Measurements from ENCODE around the gene SAMD5. TPM values are rescaled to one million over a fixed set of nuclear protein-coding genes. Genes with fewer than 3 reads are reported as not detected.
A peak's percentile ranks its signal among the peaks of the same experiment; 100 is the strongest.
"Not testable (repeated sequence)": the region's sequence is repeated elsewhere in the genome, so short reads cannot be mapped to it uniquely, and the experiment has no call there.

Gene SAMD5
- total RNA-seq, 2 donors from 2014 or later: 1.1 to 1.4 TPM

DNA sequence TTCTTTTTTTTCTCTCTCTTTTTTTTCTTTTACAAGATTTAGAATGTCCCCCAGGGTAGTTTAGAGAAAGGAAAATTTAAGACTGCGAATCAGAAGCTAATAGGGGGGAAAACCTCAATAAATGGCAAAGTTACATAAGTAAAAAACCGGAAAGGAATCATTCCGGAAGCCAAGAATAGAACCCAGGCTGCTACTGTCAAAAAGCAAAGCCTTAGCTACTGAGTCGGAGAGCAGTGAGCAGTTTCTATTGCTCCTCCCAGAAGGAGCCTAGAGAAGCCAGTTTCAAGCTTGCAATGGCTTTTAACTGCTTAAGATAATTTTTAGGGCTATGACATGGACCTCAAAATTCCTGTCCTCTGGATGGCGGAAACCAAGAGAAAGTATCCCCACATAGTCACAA lies 31.6 kb downstream of the SAMD5 start:
- Histone ChIP-seq H3K36me3 (no peaks in the 10 kb centered on the region), H3K4me3 (no peak overlapping the region), H3K9me3 (peaks cover 0 to 6% of the 10 kb centered on the region in 2 donors), H3K27ac (no peak overlapping the region), H3K27me3 (no peaks in the 10 kb centered on the region), H3K4me1 (no peaks in the 10 kb centered on the region)
- no peak for DNase-seq (ENCODE audit: low spot score)
- TF ChIP-seq, protein P1, sequence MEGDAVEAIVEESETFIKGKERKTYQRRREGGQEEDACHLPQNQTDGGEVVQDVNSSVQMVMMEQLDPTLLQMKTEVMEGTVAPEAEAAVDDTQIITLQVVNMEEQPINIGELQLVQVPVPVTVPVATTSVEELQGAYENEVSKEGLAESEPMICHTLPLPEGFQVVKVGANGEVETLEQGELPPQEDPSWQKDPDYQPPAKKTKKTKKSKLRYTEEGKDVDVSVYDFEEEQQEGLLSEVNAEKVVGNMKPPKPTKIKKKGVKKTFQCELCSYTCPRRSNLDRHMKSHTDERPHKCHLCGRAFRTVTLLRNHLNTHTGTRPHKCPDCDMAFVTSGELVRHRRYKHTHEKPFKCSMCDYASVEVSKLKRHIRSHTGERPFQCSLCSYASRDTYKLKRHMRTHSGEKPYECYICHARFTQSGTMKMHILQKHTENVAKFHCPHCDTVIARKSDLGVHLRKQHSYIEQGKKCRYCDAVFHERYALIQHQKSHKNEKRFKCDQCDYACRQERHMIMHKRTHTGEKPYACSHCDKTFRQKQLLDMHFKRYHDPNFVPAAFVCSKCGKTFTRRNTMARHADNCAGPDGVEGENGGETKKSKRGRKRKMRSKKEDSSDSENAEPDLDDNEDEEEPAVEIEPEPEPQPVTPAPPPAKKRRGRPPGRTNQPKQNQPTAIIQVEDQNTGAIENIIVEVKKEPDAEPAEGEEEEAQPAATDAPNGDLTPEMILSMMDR (IDR thresholded peaks at IDR 0.05): no peak

DNA sequence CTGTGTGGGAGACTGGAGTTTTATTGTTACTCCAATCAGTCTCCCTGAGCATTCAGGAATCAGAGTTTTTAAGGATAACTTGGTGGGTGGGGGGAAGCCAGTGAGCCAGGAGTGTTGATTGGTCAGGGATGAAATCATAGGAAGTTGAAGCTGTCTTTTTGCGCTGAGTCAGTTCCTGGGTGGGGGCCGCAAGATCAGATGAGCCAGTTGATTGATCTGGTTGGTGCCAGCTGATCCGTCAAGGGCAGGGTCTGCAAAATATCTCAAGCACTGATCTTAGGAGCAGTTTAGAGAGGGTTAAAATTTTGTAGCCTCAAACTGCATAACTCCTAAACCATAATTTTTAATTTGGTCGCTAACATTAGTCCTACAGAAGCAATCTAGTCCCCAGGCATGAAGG lies 33.9 kb downstream of the SAMD5 start:
- H3K4me1 ChIP-seq; H3K4me3 ChIP-seq; DNase-seq (ENCODE audit: low spot score); H3K9me3 ChIP-seq; H3K27me3 ChIP-seq; H3K36me3 ChIP-seq; H3K27ac ChIP-seq: not testable (repeated sequence)

DNA sequence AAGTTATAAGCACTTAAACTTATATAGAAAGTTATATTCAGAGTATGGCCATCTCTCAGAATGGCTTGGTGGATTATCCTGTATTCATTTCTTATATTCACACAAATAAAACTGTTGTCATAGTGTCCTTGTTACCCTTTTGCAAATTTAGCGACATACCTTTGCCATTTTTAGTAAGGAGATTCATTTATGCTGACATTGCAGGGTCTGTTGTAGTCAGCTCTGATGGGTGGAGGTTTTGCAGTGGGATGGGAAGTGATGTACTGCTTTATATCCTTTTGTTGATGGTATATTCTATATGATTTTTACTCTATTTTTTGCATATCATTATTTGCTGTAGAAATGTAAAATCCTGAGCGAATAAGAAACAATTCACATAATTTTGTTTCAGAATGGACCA lies 35.9 kb downstream of the SAMD5 start:
- no peaks in the 10 kb centered on the region for H3K27me3 ChIP-seq

DNA sequence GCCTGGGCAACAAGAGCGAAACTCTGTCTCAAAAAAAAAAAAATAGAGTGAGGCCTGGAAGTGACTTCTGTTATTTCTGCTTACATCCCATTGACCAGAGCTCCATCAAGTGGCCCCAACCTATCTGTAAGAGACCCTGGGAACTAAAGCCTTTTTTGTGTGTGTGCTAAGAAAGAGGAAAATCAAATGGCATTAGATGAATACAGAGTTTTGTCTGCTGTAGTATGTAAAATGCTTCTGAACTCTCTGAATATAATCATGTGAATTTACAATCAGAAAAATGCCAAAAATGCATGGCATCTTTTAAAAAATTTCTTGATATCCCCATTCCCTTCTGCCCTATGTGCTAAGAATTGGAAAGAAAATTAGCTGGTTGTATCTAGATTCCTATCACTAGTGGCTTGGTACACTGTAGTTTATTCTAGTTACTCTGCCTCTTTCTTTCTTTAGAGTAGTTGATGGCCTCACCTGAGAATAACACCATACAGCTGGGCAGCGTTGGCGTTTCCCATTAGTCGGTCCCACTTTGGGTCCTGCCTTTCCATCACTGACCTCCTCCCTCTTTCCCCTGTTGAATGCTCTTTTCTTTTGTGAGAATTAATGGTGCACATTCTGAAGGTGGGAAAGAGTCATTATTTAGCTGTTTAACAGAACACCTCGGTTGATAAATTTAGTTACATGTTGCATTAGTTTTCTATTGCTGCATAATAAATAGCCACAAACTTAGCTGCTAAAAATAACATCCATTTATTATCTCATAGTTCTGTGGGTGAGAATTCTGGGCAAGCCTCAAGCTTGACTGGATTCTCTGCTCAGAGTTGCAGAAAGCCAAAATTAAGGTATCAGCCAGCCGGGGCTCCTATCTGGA lies 38.2 kb downstream of the SAMD5 start:
- no peak for DNase-seq (ENCODE audit: low spot score)
- Histone ChIP-seq H3K27ac (peak overlapping the region; percentile 39 to 57), H3K4me1 (peaks cover 0 to 10% of the 10 kb centered on the region in 2 donors), H3K36me3 (no peaks in the 10 kb centered on the region), H3K27me3 (no peaks in the 10 kb centered on the region), H3K9me3 (peaks cover 0 to 6% of the 10 kb centered on the region in 2 donors), H3K4me3 (peak overlapping the region in 1 of 2 donors; percentile 21)
- TF ChIP-seq, protein P1 (IDR thresholded peaks at IDR 0.05): no peak

More for the DNA sequence above, 35.9 kb downstream of the SAMD5 start:
- DNase-seq (ENCODE audit: low spot score): no peak
- peaks cover 0 to 4% of the 10 kb centered on the region in 2 donors for H3K4me1 ChIP-seq
- no peaks in the 10 kb centered on the region for H3K36me3 ChIP-seq
- no peak overlapping the region for H3K4me3 ChIP-seq
- H3K27ac ChIP-seq: no peak overlapping the region
- H3K9me3 ChIP-seq: peaks cover 0 to 6% of the 10 kb centered on the region in 2 donors
- TF ChIP-seq, protein P1 (IDR thresholded peaks at IDR 0.05): no peak

DNA sequence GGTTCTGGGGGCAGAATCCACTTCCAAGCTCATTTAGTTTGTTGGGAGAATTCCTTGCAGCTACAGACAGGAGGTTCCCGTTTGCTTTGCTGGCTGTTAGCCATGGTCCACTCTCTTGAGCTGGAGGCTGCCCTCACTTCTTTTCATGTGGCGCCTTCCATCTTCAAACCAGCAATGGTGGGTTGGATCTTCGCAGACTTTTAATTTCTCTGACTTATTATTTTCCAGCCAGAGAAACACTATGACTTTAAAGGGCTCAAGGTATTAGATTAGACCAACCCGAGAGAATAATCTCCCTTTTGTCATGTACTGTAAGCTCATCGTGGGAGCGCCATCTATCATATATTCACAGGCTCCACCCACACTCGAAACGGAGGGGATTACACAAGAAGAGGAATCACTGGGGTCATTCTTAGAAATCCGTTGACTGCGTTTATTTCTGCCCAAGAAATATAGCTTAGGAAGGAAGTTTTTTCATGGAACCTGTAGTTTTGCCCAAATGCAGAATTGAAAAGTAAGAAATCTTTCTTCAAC lies 38.9 kb downstream of the SAMD5 start:
- Histone ChIP-seq H3K27me3 (no peaks in the 10 kb centered on the region), H3K36me3 (no peaks in the 10 kb centered on the region), H3K4me3 (peak overlapping the region in 1 of 2 donors; percentile 21), H3K4me1 (peaks cover 0 to 10% of the 10 kb centered on the region in 2 donors), H3K27ac (peak overlapping the region; percentile 39 to 57), H3K9me3 (no peaks in the 10 kb centered on the region)
- DNase-seq (ENCODE audit: low spot score): no peak
- TF ChIP-seq, protein P1 (IDR thresholded peaks at IDR 0.05): no peak

DNA sequence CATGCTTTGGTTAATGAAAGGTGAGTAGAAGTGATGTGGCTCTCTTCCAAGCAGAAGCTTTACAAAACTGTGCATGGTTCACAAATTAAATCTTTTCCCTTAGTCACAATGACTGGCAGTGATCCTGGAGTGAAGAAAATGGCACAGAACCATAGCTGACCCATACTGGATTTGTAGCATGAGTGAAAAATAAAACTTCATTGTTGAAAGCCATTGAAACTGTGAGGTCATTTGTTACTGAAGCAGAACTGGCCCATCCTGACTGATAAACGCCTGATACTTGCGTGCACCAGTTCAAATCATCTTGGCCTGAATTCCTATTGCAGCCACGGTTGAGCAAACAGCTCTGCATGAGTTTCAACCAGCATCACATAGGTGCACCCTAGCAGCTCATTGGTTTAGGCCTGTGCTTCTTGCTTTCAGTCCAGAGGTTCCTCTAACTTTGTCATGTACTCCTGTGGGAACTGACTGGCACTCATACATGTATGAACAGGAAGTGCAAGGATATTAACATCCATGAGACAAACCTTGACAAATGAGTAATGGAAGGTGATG lies 40.5 kb downstream of the SAMD5 start:
- H3K9me3 ChIP-seq: no peaks in the 10 kb centered on the region
- H3K4me3 ChIP-seq: no peak overlapping the region
- TF ChIP-seq, protein P1 (IDR thresholded peaks at IDR 0.05): no peak
- DNase-seq (ENCODE audit: low spot score): no peak
- H3K27me3 ChIP-seq: no peaks in the 10 kb centered on the region
- H3K36me3 ChIP-seq: no peaks in the 10 kb centered on the region
- no peak overlapping the region for H3K27ac ChIP-seq
- H3K4me1 ChIP-seq: peaks cover 0 to 10% of the 10 kb centered on the region in 2 donors
